SU-DHL-6 (cell line): Measurements from ENCODE around the gene POLG2.

Experiments used
- H2AFZ ChIP-seq: fragments of 200-600 bp; sonication (generic); 2 replicates; pipeline ENCODE4 v1.6.1; 2014; ENCODE audit warnings: low read depth, mild to moderate bottlenecking, moderate library complexity, mixed read lengths, antibody characterized with exemption, low read length; ENCODE audit not compliant: severe bottlenecking
- H3F3A ChIP-seq: fragments of 200-600 bp; shearing (Covaris generic); 2 replicates; pipeline ENCODE4 v1.6.0; 2016; ENCODE audit warnings: antibody characterized with exemption, mild to moderate bottlenecking; ENCODE audit not compliant: insufficient read depth
- H3K27ac ChIP-seq: fragments of 200-600 bp; sonication (generic); 2 replicates; pipeline ENCODE4 v1.5.1; 2016; ENCODE audit warnings: low read depth, mild to moderate bottlenecking, low read length, moderate library complexity, mixed read lengths
- H3K27me3 ChIP-seq: fragments of 200-600 bp; sonication (generic), shearing (Covaris generic); 2 replicates; pipeline ENCODE4 v1.6.0; 2014; ENCODE audit warnings: mild to moderate bottlenecking, low read length
- H3K36me3 ChIP-seq: fragments of 200-600 bp; sonication (generic); 2 replicates; pipeline ENCODE4 v1.6.1; 2014; ENCODE audit warnings: mild to moderate bottlenecking, low read length, mixed read lengths
- H3K4me2 ChIP-seq: fragments of 300-600, 200-600 bp; shearing (Covaris generic), sonication (generic); 2 replicates; pipeline ENCODE4 v1.6.0; 2014; ENCODE audit warnings: low read length, low read depth, mild to moderate bottlenecking; ENCODE audit not compliant: poor library complexity, severe bottlenecking
- H3K4me3 ChIP-seq: fragments of 200-600 bp; sonication (generic); 2 replicates; pipeline ENCODE4 v1.5.1; 2014; ENCODE audit warnings: antibody characterized with exemption, low read length, mild to moderate bottlenecking, mixed read lengths; ENCODE audit not compliant: insufficient read depth, poor library complexity, severe bottlenecking
- H3K79me2 ChIP-seq: fragments of 200-600 bp; sonication (generic); 2 replicates; pipeline ENCODE4 v1.6.1; 2014; ENCODE audit warnings: mild to moderate bottlenecking, low read length, moderate library complexity; ENCODE audit not compliant: insufficient read depth
- H3K9ac ChIP-seq: fragments of 200-600 bp; sonication (generic); 2 replicates; pipeline ENCODE4 v1.7.0; 2014; ENCODE audit warnings: mild to moderate bottlenecking, low read length
- H3K9me2 ChIP-seq: fragments of 200-600 bp; sonication (generic); replicated peaks from 2 replicates; pipeline ENCODE4 v1.6.1; 2014; ENCODE audit warnings: low read length; ENCODE audit not compliant: insufficient read depth
- H3K9me3 ChIP-seq: fragments of 200-600 bp; sonication (generic); 2 replicates; pipeline ENCODE4 v1.6.1; 2014; ENCODE audit warnings: low read length, mixed read lengths; ENCODE audit not compliant: insufficient read depth
- H4K20me1 ChIP-seq: fragments of 200-600 bp; sonication (generic); 2 replicates; pipeline ENCODE4 v1.6.1; 2014; ENCODE audit warnings: low read depth, mild to moderate bottlenecking, antibody characterized with exemption, low read length, moderate library complexity, mixed read lengths
- CTCF ChIP-seq: fragments of 200-600 bp; sonication (generic); IDR thresholded peaks from one replicate; pipeline ENCODE4 v1.5.1; 2017; ENCODE audit warnings: antibody characterized with exemption, mild to moderate bottlenecking, low read length, moderate library complexity; ENCODE audit not compliant: insufficient read depth, poor library complexity, severe bottlenecking
- EZH2phosphoT487 ChIP-seq: fragments of 200-600 bp; sonication (generic), shearing (Covaris generic); conservative IDR thresholded peaks from 2 replicates; pipeline ENCODE4 v1.6.1; 2018; ENCODE audit warnings: mild to moderate bottlenecking, antibody characterized with exemption, low read length, moderate library complexity, mixed read lengths

POLG2 gene

GRCh38 chr17:64515419-64515818, 18.6 kb upstream of the POLG2 start:
- Histone ChIP-seq H3K4me2 (no peak overlapping the region), H3K27ac (no peak overlapping the region), H3K27me3 (no peaks in the 10 kb centered on the region), H3F3A (0 out of 2 replicates have a peak, but pooled peaks cover 11% of the 10 kb centered on the region), H3K9me3 (no peaks in the 10 kb centered on the region), H3K79me2 (peaks cover 8% of the 10 kb centered on the region), H3K9ac (no peak overlapping the region), H3K4me3 (no peak overlapping the region), H2AFZ (no peak overlapping the region), H3K9me2 (no peaks in the 10 kb centered on the region), H4K20me1 (0 out of 2 replicates have a peak, but pooled peaks cover 6% of the 10 kb centered on the region), H3K36me3 (peaks cover 30% of the 10 kb centered on the region)
- TF ChIP-seq EZH2phosphoT487 (no peak), CTCF (no peak)

GRCh38 chr17:64509179-64509578, 12.3 kb upstream of the POLG2 start:
- H3K79me2 ChIP-seq: peaks cover 54% of the 10 kb centered on the region
- TF ChIP-seq CTCF (no peak), EZH2phosphoT487 (no peak)
- H3K4me2 ChIP-seq: no peak overlapping the region
- no peaks in the 10 kb centered on the region for H3K9me2 ChIP-seq
- H4K20me1 ChIP-seq: peaks cover 23% of the 10 kb centered on the region
- H2AFZ ChIP-seq: no peak overlapping the region
- H3K9me3 ChIP-seq: no peaks in the 10 kb centered on the region
- peaks cover 21% of the 10 kb centered on the region for H3F3A ChIP-seq
- H3K27me3 ChIP-seq: no peaks in the 10 kb centered on the region
- no peak overlapping the region for H3K27ac ChIP-seq
- peaks cover 31% of the 10 kb centered on the region for H3K36me3 ChIP-seq
- H3K9ac ChIP-seq: no peak overlapping the region
- no peak overlapping the region for H3K4me3 ChIP-seq

- peaks cover 31% of the 10 kb centered on the region for H3K36me3 ChIP-seq
- TF ChIP-seq CTCF (no peak), EZH2phosphoT487 (no peak)
Observed at GRCh38 chr17:64508683-64509082, 11.8 kb upstream of the POLG2 start.

More at GRCh38 chr17:64508683-64509082, 11.8 kb upstream of the POLG2 start:
- Histone ChIP-seq H3K9me3 (no peaks in the 10 kb centered on the region), H3K4me3 (no peak overlapping the region), H4K20me1 (peaks cover 24% of the 10 kb centered on the region), H3K27me3 (no peaks in the 10 kb centered on the region), H3K27ac (no peak overlapping the region), H2AFZ (no peak overlapping the region), H3K79me2 (peaks cover 59% of the 10 kb centered on the region), H3F3A (peaks cover 21% of the 10 kb centered on the region), H3K9ac (0 out of 2 replicates have a peak overlapping the region, but pooled peaks have one; percentile 100), H3K9me2 (no peaks in the 10 kb centered on the region), H3K4me2 (peak overlapping the region; percentile 92)
